GM12878 (cell line): ENCODE measurements around the gene UNC13D. TPM values are rescaled to one million over a fixed set of nuclear protein-coding genes. Genes with fewer than 3 reads are reported as not detected.

Experiments
- ATAC-seq: fragments of 200-7000 bp; cut with Tn5 transposase; 3 replicates; pipeline ENCODE4 v1.9.1; 2020; ENCODE audit warnings: mild to moderate bottlenecking, moderate library complexity
- BruUV-seq: library from RNA; stranded (reverse); fragments of 400-500 nt; replicated peaks from 2 replicates; lab custom pipeline; 2021; lab: Mats Ljungman, UMichigan
- CTCF ChIA-PET: fragments of 300-600 bp; sonication (Branson Sonifier 250); formaldehyde crosslinking; extraction: SDS; loops from one replicate; lab custom pipeline; 2021; ENCODE audit warnings: inconsistent platforms; lab: Yijun Ruan, JAX
- POLR2A ChIA-PET: fragments of 350-600 bp; formaldehyde crosslinking; extraction: SDS; loops from one replicate; lab custom pipeline; 2021; ENCODE audit warnings: inconsistent platforms; lab: Charles Lee
- RAD21 ChIA-PET: fragments of 300-600 bp; sonication (Branson Sonifier 250); formaldehyde crosslinking; loops from one replicate; lab custom pipeline; 2023; ENCODE audit warnings: antibody characterized with exemption; ENCODE audit not compliant: unreplicated experiment; lab: Charles Lee
- SMC1A ChIA-PET: fragments of 300-600 bp; sonication (Branson Sonifier 250); formaldehyde crosslinking; loops from one replicate; lab custom pipeline; 2023; ENCODE audit not compliant: unreplicated experiment, uncharacterized antibody; lab: Charles Lee
- DNase-seq: peaks from one replicate; pipeline ENCODE4 v3.0.0-alpha.2; 2011; ENCODE audit warnings: low read depth, low spot score
- FAIRE-seq: peaks from 3 replicates; lab custom pipeline; 2011; peaks lifted over from hg19 to GRCh38; lab: Jason Lieb, UNC
- H2AFZ ChIP-seq: 2 replicates; pipeline ENCODE4 v1.6.0; 2011; ENCODE audit warnings: low read depth, low read length, control low read depth; ENCODE audit not compliant: control insufficient read depth
- H3K27ac ChIP-seq: 2 replicates; pipeline ENCODE4 v1.5.1; 2011; ENCODE audit warnings: control low read depth; ENCODE audit not compliant: control insufficient read depth, insufficient read depth
- H3K27me3 ChIP-seq, 2 experiments: replicated peaks in 1 of 2; 2 replicates each; pipeline versions ENCODE4 v1.6.0 to v1.6.1; 2011; ENCODE audit warnings: low read length in 1 of 2; ENCODE audit not compliant: control insufficient read depth in 2 of 2, insufficient read depth in 2 of 2
- H3K36me3 ChIP-seq, 2 experiments: 2 replicates each; pipeline ENCODE4 v1.5.1; 2011; ENCODE audit warnings: low read length in 1 of 2; ENCODE audit not compliant: control insufficient read depth in 2 of 2, insufficient read depth in 2 of 2
- H3K4me1 ChIP-seq: 2 replicates; pipeline ENCODE4 v1.6.1; 2011; ENCODE audit warnings: mild to moderate bottlenecking, low read length, moderate library complexity, mixed read lengths; ENCODE audit not compliant: control insufficient read depth, insufficient read depth
- H3K4me2 ChIP-seq: 2 replicates; pipeline ENCODE4 v1.6.0; 2011; ENCODE audit warnings: control low read depth; ENCODE audit not compliant: control insufficient read depth, insufficient read depth
- H3K4me3 ChIP-seq: fragments of 200-600 bp; sonication (generic); 2 replicates; pipeline ENCODE4 v1.5.1; 2016
- H3K79me2 ChIP-seq: 2 replicates; pipeline ENCODE4 v1.6.0; 2011; ENCODE audit warnings: low read length; ENCODE audit not compliant: control insufficient read depth, insufficient read depth
- H3K9ac ChIP-seq: 2 replicates; pipeline ENCODE4 v1.8.0; 2011; ENCODE audit warnings: low read length, control low read depth, mixed read lengths; ENCODE audit not compliant: control insufficient read depth, insufficient read depth
- H3K9me3 ChIP-seq: replicated peaks from 3 replicates; pipeline ENCODE4 v1.5.1; 2011; ENCODE audit warnings: mild to moderate bottlenecking, low read length; ENCODE audit not compliant: control insufficient read depth, insufficient read depth
- H4K20me1 ChIP-seq: 2 replicates; pipeline ENCODE4 v1.6.0; 2011; ENCODE audit not compliant: control insufficient read depth, insufficient read depth
- ASH2L ChIP-seq: fragments of 300-600, 200-600 bp; sonication (generic); IDR thresholded peaks from 2 replicates; pipeline ENCODE4 v1.6.1; 2017; ENCODE audit warnings: low read depth, mild to moderate bottlenecking, borderline replicate concordance
- CHD2 ChIP-seq: IDR thresholded peaks from 2 replicates; pipeline ENCODE4 v1.6.1; 2011; ENCODE audit warnings: low read depth, low read length, improper control_type of control experiment, borderline replicate concordance
- EGR1 ChIP-seq, 2 experiments: IDR thresholded peaks; 1 replicate in 1 of 2; 2 replicates in 1 of 2; pipeline ENCODE4 v1.6.1; 2011 to 2012; ENCODE audit warnings: low read depth in 2 of 2, low read length in 2 of 2, borderline replicate concordance in 1 of 2, mild to moderate bottlenecking in 1 of 2, moderate library complexity in 1 of 2
- IKZF2 ChIP-seq, 2 experiments: fragments of 450-650 bp; IDR thresholded peaks; 2 replicates each; pipeline ENCODE4 v1.6.1; 2017; ENCODE audit warnings: mild to moderate bottlenecking in 2 of 2, moderate library complexity in 2 of 2
- IRF3 ChIP-seq: fragments of 450-650 bp; IDR thresholded peaks from 2 replicates; pipeline ENCODE4 v1.6.1; 2014; ENCODE audit warnings: mild to moderate bottlenecking
- MYB ChIP-seq: fragments of 150-350 bp; IDR thresholded peaks from 2 replicates; pipeline ENCODE4 v1.6.1; 2014; ENCODE audit warnings: mild to moderate bottlenecking, low read depth, low read length, borderline replicate concordance
- NBN ChIP-seq: fragments of 450-650 bp; IDR thresholded peaks from 2 replicates; pipeline ENCODE4 v1.6.1; 2016
- NFIC ChIP-seq: IDR thresholded peaks from 2 replicates; pipeline ENCODE4 v1.6.1; 2012; ENCODE audit warnings: low read depth, mild to moderate bottlenecking, inconsistent platforms, low read length, moderate library complexity
- POLR2AphosphoS2 ChIP-seq: IDR thresholded peaks from 2 replicates; pipeline ENCODE4 v1.6.1; 2011; ENCODE audit warnings: low read depth, mild to moderate bottlenecking, low read length, improper control_type of control experiment, moderate library complexity
- PRDM15 ChIP-seq: fragments of 450-650 bp; formaldehyde crosslinking; IDR thresholded peaks from 2 replicates; pipeline ENCODE4 v1.4.0; 2020; ENCODE audit warnings: mild to moderate bottlenecking, moderate library complexity
- SIX5 ChIP-seq: IDR thresholded peaks from 2 replicates; pipeline ENCODE4 v1.6.1; 2011; ENCODE audit warnings: mild to moderate bottlenecking, low read depth, low read length, moderate library complexity; ENCODE audit not compliant: severe bottlenecking
- ZBTB33 ChIP-seq: fragments of 450-650 bp; IDR thresholded peaks from 2 replicates; pipeline ENCODE4 v1.6.1; 2017; ENCODE audit warnings: mild to moderate bottlenecking
- ZNF217 ChIP-seq: fragments of 450-650 bp; IDR thresholded peaks from 2 replicates; pipeline ENCODE4 v1.6.1; 2017; ENCODE audit warnings: antibody characterized with exemption, mild to moderate bottlenecking
- ZSCAN29 ChIP-seq: fragments of 450-650 bp; IDR thresholded peaks from 2 replicates; pipeline ENCODE4 v1.6.1; 2017; ENCODE audit warnings: mild to moderate bottlenecking, moderate library complexity
- WGBS: methylation state at CpG from one replicate; pipeline ENCODE4 v1.1.6; 2016; ENCODE audit warnings: low lambda C conversion rate; ENCODE audit not compliant: insufficient replicate concordance, insufficient coverage; ENCODE audit errors: missing lambda C conversion rate; 5-methylcytosine and 5-hydroxymethylcytosine counted together
- in situ Hi-C: fragments of 300-500 bp; cut with MboI; formaldehyde crosslinking; loops from 9 replicates; pipeline ENCODE4 v1.14.3; 2018; ENCODE audit warnings: mixed read lengths
- intact Hi-C: fragments of 100-400 bp; cut with micrococcal nuclease; formaldehyde crosslinking; loops from one replicate; pipeline ENCODE4 v1.14.2; 2022; ENCODE audit not compliant: unreplicated experiment
- polyA plus RNA-seq, 11 experiments: library from polyadenylated mRNA; depleted of rRNA in 4 of 11; unstranded in 6 of 11; stranded (reverse) in 5 of 11; fragments of >200 nt; fragmentation: Nextera tagmentation in 4 of 11; fragmentation: Illumina TruSeq in 1 of 11; extraction: Ambion mirVana in 4 of 11; extraction: Trizol in 1 of 11; gene quantifications; 1 replicate in 1 of 11; 2 replicates in 10 of 11; pipeline versions ENCODE4 v1.2.1 to v1.2.3, GENCODE V29; 2011 to 2016; ENCODE audit warnings: inconsistent platforms in 2 of 11, missing spikeins in 2 of 11, low read depth in 1 of 11
- total RNA-seq, 4 experiments: library from RNA; depleted of rRNA in 3 of 4; stranded (reverse); fragments of >200 nt in 3 of 4; fragmentation: Illumina TruSeq in 1 of 4; extraction: Trizol in 1 of 4; gene quantifications; 2 replicates each; pipeline versions ENCODE4 v1.2.1 to v1.2.3, GENCODE V29; 2013 to 2021

Gene UNC13D
- total and polyA plus RNA-seq, 10 of the 15 experiments (the other 5 are each of a cell fraction or from before 2014, with no cell fraction given) = 0.32 to 63.9 (median 25.2) TPM

- under 1% methylated on average over 44 of the region's 45 CpGs for WGBS
- Histone ChIP-seq H2AFZ (peak within 1 kb of the TSS; percentile 93), H3K4me3 (peak within 1 kb of the TSS; percentile 79), H3K9ac (peak within 1 kb of the TSS; percentile 95), H3K36me3 (no peaks in the 10 kb centered on the region), H3K4me1 (peaks cover 22% of the 10 kb centered on the region), H3K4me2 (peak within 1 kb of the TSS; percentile 97), H3K27ac (peak within 1 kb of the TSS; percentile 97), H3K27me3 (no peaks in the 10 kb centered on the region), H3K79me2 (peaks cover 44% of the 10 kb centered on the region), H3K9me3 (no peaks in the 10 kb centered on the region), H4K20me1 (no peaks in the 10 kb centered on the region)
- ChIA-PET POLR2A (interaction anchor here (0.6 to 5.4 kb wide), 16 partner anchors 12 to 480 kb away, joined by 3 to 39 read pairs (median 4); partner anchors contain the start of genes ACOX1, GALK1, TEN1 and TRIM65), CTCF (interaction anchor here (0.7 to 3.3 kb wide), 9 partner anchors 12 to 54 kb away, joined by 3 to 26 read pairs (median 5); partner anchors contain the start of gene GALK1), SMC1A (interaction anchor here (0.5 to 3.2 kb wide), 5 partner anchors 17 to 71 kb away, joined by 3 to 11 read pairs (median 4); partner anchors contain the start of genes UNC13D and WBP2), RAD21 (interaction anchor here (0.6 to 3.1 kb wide), 9 partner anchors 8 to 171 kb away, joined by 3 to 22 read pairs (median 8); partner anchors contain the start of genes GALK1 and WBP2)
- in situ Hi-C loops (loop anchor here (5.0 kb wide), 1 partner anchor 478 kb away; no protein-coding TSS in a partner anchor), intact Hi-C loops (loop anchor here (10.0 kb wide), 1 partner anchor 480 kb away; the partner anchor contains the start of gene UBALD2)
- FAIRE-seq (peak; percentile 86), DNase-seq (peak; percentile 96), ATAC-seq (peak; percentile 80)
- BruUV-seq = no TSS peak
- TF ChIP-seq POLR2AphosphoS2 (no peak), NFIC (no peak), SIX5 (peak; percentile 100), PRDM15 (no peak), ZBTB33 (no peak), ZNF217 (no peak), ZSCAN29 (no peak), IRF3 (no peak), ASH2L (no peak), EGR1 (IDR thresholded peaks at IDR 0.05; ENCODE audit: borderline replicate concordance in 1 of 2, low read depth in 2 of 2, low read length in 2 of 2) (no peak), NBN (no peak), CHD2 (peak; percentile 83), IKZF2 (IDR thresholded peaks at IDR 0.05) (peak; percentile 73 to 76; a peak in 3 of 4 replicates), MYB (no peak)
Measured at GRCh38 chr17:75784473-75785015, 59.7 kb downstream of the UNC13D start, which contains the start of gene UNK. Gene UNK, plus strand, starts transcription at chr17:75784806. Its CDS starts 75 bp downstream, at chr17:75784881.
